Activated CD4-positive, alpha-beta memory T cell treated with anti-CD3 and anti-CD28 coated beads for 36 hours (primary cell): Measurements from ENCODE around the gene SLC7A5. TPM values are rescaled to one million over a fixed set of nuclear protein-coding genes. Genes with fewer than 3 reads are reported as not detected.

Source experiments
- CTCF ChIA-PET: fragments of 350-600 bp; sonication (Branson Sonifier 250); formaldehyde crosslinking; loops from one replicate; lab custom pipeline; 2021; ENCODE audit warnings: antibody characterized with exemption, inconsistent platforms; lab: Charles Lee
- POLR2A ChIA-PET: fragments of 350-600 bp; sonication (Branson Sonifier 250); formaldehyde crosslinking; loops from one replicate; lab custom pipeline; 2021; ENCODE audit warnings: antibody characterized with exemption; lab: Charles Lee
- DNase-seq: peaks from one replicate; pipeline ENCODE4 v3.0.0-alpha.2; 2020
- H3K27ac Mint-ChIP-seq: one replicate; pipeline ENCODE4 v1.8.0; 2021; ENCODE audit warnings: mixed read lengths
- H3K27me3 Mint-ChIP-seq: one replicate; pipeline ENCODE4 v1.8.0; 2021; ENCODE audit warnings: mixed read lengths
- H3K36me3 Mint-ChIP-seq: one replicate; pipeline ENCODE4 v1.8.0; 2021; ENCODE audit warnings: mixed read lengths
- H3K4me1 Mint-ChIP-seq: one replicate; pipeline ENCODE4 v1.8.0; 2021; ENCODE audit warnings: low read depth, mixed read lengths
- H3K4me3 Mint-ChIP-seq: one replicate; pipeline ENCODE4 v1.8.0; 2021; ENCODE audit warnings: mild to moderate bottlenecking, mixed read lengths
- H3K9me3 Mint-ChIP-seq: one replicate; pipeline ENCODE4 v1.8.0; 2021; ENCODE audit warnings: mixed read lengths
- intact Hi-C: fragments of 100-400 bp; cut with micrococcal nuclease; formaldehyde crosslinking; loops from one replicate; pipeline ENCODE4 v1.15.1; 2023
- total RNA-seq, 2 experiments: library from RNA; stranded (reverse); gene quantifications; one replicate each; pipeline ENCODE4 v1.2.3, GENCODE V29; 2021

Gene SLC7A5
- total RNA-seq, 2 experiments from 2014 or later: 262 TPM

DNA sequence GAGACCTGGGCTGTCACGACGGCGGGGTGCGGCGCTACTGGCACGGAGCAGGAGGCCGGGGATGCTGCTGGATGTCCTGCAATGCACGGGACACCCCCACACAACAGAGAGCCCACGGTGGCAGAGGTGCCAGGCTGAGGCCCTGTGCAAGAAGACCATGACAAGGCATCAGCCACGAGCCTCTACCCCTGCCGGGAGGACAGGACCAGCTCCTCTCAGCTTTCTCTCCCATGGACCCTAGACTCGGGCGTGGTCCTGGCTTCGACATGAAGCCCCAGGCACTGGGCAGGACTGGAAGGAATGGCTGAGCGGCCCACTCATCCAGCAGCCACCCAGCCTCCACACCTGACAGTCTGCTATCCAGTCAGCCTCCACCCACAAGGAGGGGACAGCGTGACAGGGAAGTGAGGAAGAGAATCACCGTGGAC is 25.6 kb downstream of the SLC7A5 start:
- Mint-ChIP-seq H3K4me1 (peaks cover 2% of the 10 kb centered on the region), H3K27ac (peak overlapping the region; percentile 38), H3K27me3 (no peaks in the 10 kb centered on the region), H3K36me3 (peaks cover 60% of the 10 kb centered on the region), H3K4me3 (no peak overlapping the region), H3K9me3 (no peaks in the 10 kb centered on the region)
- DNase-seq: no peak
- POLR2A ChIA-PET: no interaction called here
- intact Hi-C loops: no loop called here
- CTCF ChIA-PET: no interaction called here

GRCh38 chr16:87842209-87842869 is 27.0 kb downstream of the SLC7A5 start:
- peaks cover 56% of the 10 kb centered on the region for H3K36me3 Mint-ChIP-seq
- H3K4me1 Mint-ChIP-seq: peaks cover 2% of the 10 kb centered on the region
- no peaks in the 10 kb centered on the region for H3K27me3 Mint-ChIP-seq
- H3K27ac Mint-ChIP-seq: no peak overlapping the region
- H3K9me3 Mint-ChIP-seq: no peaks in the 10 kb centered on the region
- no peak overlapping the region for H3K4me3 Mint-ChIP-seq
- no peak for DNase-seq
- ChIA-PET POLR2A (no interaction called here), CTCF (interaction anchor here (1.0 kb wide), 1 partner anchor 29 kb away, joined by 3 read pairs; no protein-coding TSS in a partner anchor)
- intact Hi-C loops: no loop called here

DNA sequence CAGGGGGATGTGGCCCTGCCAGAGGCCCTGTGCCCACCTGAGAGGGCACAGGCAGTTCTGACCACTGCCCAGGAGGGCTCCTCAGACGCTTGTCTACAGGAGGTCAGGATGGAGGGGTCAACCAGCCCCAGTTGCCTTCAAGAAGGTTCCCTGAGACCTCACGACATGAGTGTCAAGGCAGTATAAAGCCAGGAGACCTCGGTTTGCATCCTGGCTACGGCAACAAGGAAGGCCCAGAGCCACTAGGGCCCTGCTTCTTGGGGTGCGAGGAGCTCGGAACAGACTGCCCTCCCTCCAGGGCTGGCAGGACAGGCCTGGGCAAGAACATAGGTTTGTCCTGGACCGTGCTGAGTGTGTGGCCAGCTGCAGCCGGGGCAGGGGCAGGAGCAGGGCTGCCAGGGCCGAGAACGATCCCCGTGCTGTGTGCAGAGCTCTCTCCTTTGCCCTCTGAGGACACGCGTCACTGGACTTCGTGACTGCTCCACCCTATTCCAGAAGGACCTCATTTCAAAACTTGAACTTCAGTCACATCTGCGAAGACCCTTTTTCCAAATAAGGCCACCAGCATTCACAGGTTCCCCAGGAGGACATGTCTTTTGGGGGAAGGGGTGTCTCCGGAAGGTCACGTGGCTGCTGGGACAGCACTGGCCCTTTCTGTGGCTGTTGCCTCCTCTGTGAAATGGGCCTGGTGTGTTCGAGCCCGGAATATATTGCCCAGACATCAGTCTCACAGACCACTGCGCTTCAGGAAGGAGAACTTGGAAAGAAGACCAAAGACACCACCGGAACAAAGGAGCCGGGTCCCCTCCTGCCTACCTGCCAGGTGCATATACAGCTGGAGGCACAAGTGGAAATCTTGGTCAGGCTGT is 27.7 kb downstream of the SLC7A5 start:
- DNase-seq: no peak
- Mint-ChIP-seq H3K4me3 (no peak overlapping the region), H3K9me3 (no peaks in the 10 kb centered on the region), H3K36me3 (peaks cover 60% of the 10 kb centered on the region), H3K27me3 (no peaks in the 10 kb centered on the region), H3K27ac (peak overlapping the region; percentile 18), H3K4me1 (peaks cover 2% of the 10 kb centered on the region)
- intact Hi-C loops: no loop called here
- POLR2A ChIA-PET: no interaction called here
- CTCF ChIA-PET: interaction anchor here (3.3 kb wide), 1 partner anchor 8 kb away, joined by 13 read pairs; no protein-coding TSS in a partner anchor

- intact Hi-C loops: no loop called here
- Mint-ChIP-seq H3K36me3 (peaks cover 60% of the 10 kb centered on the region), H3K27me3 (no peaks in the 10 kb centered on the region), H3K9me3 (no peaks in the 10 kb centered on the region), H3K27ac (no peak overlapping the region), H3K4me1 (peaks cover 2% of the 10 kb centered on the region), H3K4me3 (no peak overlapping the region)
- no peak for DNase-seq
- CTCF ChIA-PET: interaction anchor here (1.8 to 3.3 kb wide), 2 partner anchors 9 to 61 kb away, joined by 6 to 13 read pairs; no protein-coding TSS in a partner anchor
- POLR2A ChIA-PET: interaction anchor here (0.9 kb wide), 1 partner anchor 25 kb away, joined by 3 read pairs; no protein-coding TSS in a partner anchor
Measured at GRCh38 chr16:87840271-87840978, 28.9 kb downstream of the SLC7A5 start.

- DNase-seq: no peak
- ChIA-PET POLR2A (interaction anchor here (0.9 kb wide), 1 partner anchor 26 kb away, joined by 3 read pairs; no protein-coding TSS in a partner anchor), CTCF (interaction anchor here (1.8 to 3.3 kb wide), 2 partner anchors 10 to 61 kb away, joined by 6 to 13 read pairs; no protein-coding TSS in a partner anchor)
- Mint-ChIP-seq H3K36me3 (peaks cover 57% of the 10 kb centered on the region), H3K4me3 (no peak overlapping the region), H3K9me3 (no peaks in the 10 kb centered on the region), H3K4me1 (peaks cover 2% of the 10 kb centered on the region), H3K27me3 (no peaks in the 10 kb centered on the region), H3K27ac (no peak overlapping the region)
- intact Hi-C loops: no loop called here
Measured at GRCh38 chr16:87839542-87840270, 29.6 kb downstream of the SLC7A5 start.

- intact Hi-C loops: no loop called here
- Mint-ChIP-seq H3K27me3 (no peaks in the 10 kb centered on the region), H3K4me1 (peaks cover 2% of the 10 kb centered on the region), H3K27ac (no peak overlapping the region), H3K9me3 (no peaks in the 10 kb centered on the region), H3K4me3 (no peak overlapping the region), H3K36me3 (peaks cover 60% of the 10 kb centered on the region)
- CTCF ChIA-PET: interaction anchor here (1.8 to 3.7 kb wide), 3 partner anchors 11 to 60 kb away, joined by 6 to 22 read pairs (median 13); no protein-coding TSS in a partner anchor
- no peak for DNase-seq
- POLR2A ChIA-PET: no interaction called here
Measured at GRCh38 chr16:87838643-87839541, 30.4 kb downstream of the SLC7A5 start.

DNA sequence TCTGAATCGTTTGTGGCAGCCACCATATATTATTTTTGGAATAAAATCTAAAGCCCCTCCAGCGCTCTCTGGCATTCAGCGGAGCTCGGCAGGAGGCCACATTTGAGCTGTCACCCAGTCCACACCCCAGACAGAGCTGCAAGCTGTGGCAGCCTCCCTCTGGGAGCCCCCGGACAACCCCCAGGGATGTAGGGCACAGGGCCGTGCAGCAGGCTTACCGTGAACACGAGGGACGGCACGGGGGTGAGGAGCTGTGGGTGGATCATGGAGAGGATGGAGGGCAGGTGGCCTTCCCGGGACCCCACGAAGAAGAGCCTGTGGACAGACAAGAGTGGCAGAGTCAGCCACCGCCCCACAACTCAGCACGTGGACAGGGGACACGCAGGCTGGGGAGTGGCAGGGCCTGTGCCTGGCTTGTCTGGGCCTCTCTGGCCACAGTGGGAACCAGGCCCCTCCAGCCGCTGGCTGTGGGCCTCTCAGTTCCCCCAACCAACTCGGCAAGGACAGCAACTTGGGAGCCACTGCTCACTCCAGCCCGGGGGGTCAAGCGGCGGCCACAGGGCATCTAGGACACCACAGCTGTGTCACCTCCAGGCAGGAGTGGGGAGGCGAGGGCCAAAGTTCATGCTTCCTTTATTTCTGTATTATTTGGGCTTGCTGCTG is 31.5 kb downstream of the SLC7A5 start:
- CTCF ChIA-PET: interaction anchor here (3.7 kb wide), 1 partner anchor 12 kb away, joined by 22 read pairs; no protein-coding TSS in a partner anchor
- Mint-ChIP-seq H3K9me3 (no peaks in the 10 kb centered on the region), H3K4me3 (no peak overlapping the region), H3K36me3 (peaks cover 54% of the 10 kb centered on the region), H3K4me1 (no peaks in the 10 kb centered on the region), H3K27ac (no peak overlapping the region), H3K27me3 (no peaks in the 10 kb centered on the region)
- DNase-seq: no peak
- POLR2A ChIA-PET: no interaction called here
- intact Hi-C loops: no loop called here

- Mint-ChIP-seq H3K36me3 (peaks cover 56% of the 10 kb centered on the region), H3K4me3 (no peak overlapping the region), H3K9me3 (no peaks in the 10 kb centered on the region), H3K27me3 (no peaks in the 10 kb centered on the region), H3K27ac (no peak overlapping the region), H3K4me1 (no peaks in the 10 kb centered on the region)
- CTCF ChIA-PET: interaction anchor here (1.6 to 3.7 kb wide), 2 partner anchors 9 to 13 kb away, joined by 7 to 22 read pairs; no protein-coding TSS in a partner anchor
- intact Hi-C loops: no loop called here
- DNase-seq: no peak
- POLR2A ChIA-PET: interaction anchor here (0.8 kb wide), 1 partner anchor 57 kb away, joined by 3 read pairs; no protein-coding TSS in a partner anchor
Measured at GRCh38 chr16:87836844-87837581, 32.3 kb downstream of the SLC7A5 start.

DNA sequence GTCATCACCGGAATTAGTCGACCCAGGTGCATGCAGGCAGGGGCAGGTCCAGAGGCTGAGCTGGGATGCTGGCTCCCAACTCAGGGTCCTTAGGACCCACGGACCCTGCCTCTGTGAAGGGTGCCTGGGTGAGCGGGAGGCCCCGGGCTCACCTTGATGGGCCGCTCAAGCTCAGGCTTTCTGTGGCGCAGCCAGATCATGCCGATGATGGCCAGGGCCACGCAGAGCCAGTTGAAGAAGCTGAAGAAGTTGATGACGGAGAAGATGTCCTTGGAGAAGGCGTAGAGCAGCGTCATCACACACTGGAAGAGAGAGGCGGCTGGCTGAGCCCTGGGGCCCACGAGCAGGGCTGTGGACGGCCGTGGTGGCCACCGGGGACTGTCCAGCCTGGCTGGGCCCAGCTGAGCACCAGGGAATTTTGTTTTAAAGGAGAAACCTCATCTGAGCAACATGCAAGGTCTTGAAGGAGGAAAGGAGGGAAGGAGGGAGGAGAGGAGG is 32.9 kb downstream of the SLC7A5 start:
- Mint-ChIP-seq H3K27ac (peak overlapping the region; percentile 38), H3K4me1 (no peaks in the 10 kb centered on the region), H3K9me3 (no peaks in the 10 kb centered on the region), H3K27me3 (no peaks in the 10 kb centered on the region), H3K4me3 (no peak overlapping the region), H3K36me3 (peaks cover 56% of the 10 kb centered on the region)
- CTCF ChIA-PET: interaction anchor here (1.6 to 3.7 kb wide), 3 partner anchors 10 to 57 kb away, joined by 7 to 22 read pairs (median 11); no protein-coding TSS in a partner anchor
- intact Hi-C loops: no loop called here
- DNase-seq: no peak
- POLR2A ChIA-PET: interaction anchor here (0.7 to 1.4 kb wide), 4 partner anchors 9 to 57 kb away, joined by 3 read pairs; no protein-coding TSS in a partner anchor
